A549 (cell line): Measurements from ENCODE around the gene FBXO3. TPM values are rescaled to one million over a fixed set of nuclear protein-coding genes. Genes with fewer than 3 reads are reported as not detected.
"Not testable (repeated sequence)": the region's sequence is repeated elsewhere in the genome, so short reads cannot be mapped to it uniquely, and the experiment has no call there.

Experiments used
- ATAC-seq, 2 experiments: fragments of 200-7000 bp in 1 of 2; fragments of >200 bp in 1 of 2; cut with Nextera tagmentation in 1 of 2; cut with Tn5 transposase in 1 of 2; 3 replicates each; pipeline versions ENCODE4 v1.8.0 to v1.9.1; 2018 to 2020; ENCODE audit warnings: mild to moderate bottlenecking in 1 of 2, moderate library complexity in 1 of 2
- CTCF ChIA-PET: fragments of 300-600 bp; sonication (Branson Sonifier 250); formaldehyde crosslinking; extraction: SDS; loops from one replicate; lab custom pipeline; 2021; ENCODE audit warnings: antibody characterized with exemption, inconsistent platforms; lab: Yijun Ruan, JAX
- POLR2A ChIA-PET: fragments of 350-600 bp; formaldehyde crosslinking; extraction: SDS; loops from one replicate; lab custom pipeline; 2021; ENCODE audit warnings: antibody characterized with exemption, inconsistent platforms; lab: Yijun Ruan, JAX
- DNase-seq, 2 experiments: peaks; one replicate each; pipeline versions ENCODE4 v3.0.0 to v3.0.0-alpha.2; 2011 to 2016; ENCODE audit warnings: low read depth in 1 of 2, low spot score in 1 of 2
- FAIRE-seq: peaks from 2 replicates; lab custom pipeline; 2011; peaks lifted over from hg19 to GRCh38; lab: Jason Lieb, UNC
- H3K27ac ChIP-seq, 2 experiments: fragments of >200 bp; sonication (Bioruptor Twin); formaldehyde crosslinking; 3 replicates each; pipeline ENCODE4 v1.5.1; 2016 to 2017
- H3K4me1 ChIP-seq: fragments of >200 bp; sonication (Bioruptor Twin); formaldehyde crosslinking; 3 replicates; pipeline ENCODE4 v1.6.1; 2016
- H3K4me2 ChIP-seq: fragments of >200 bp; sonication (Bioruptor Twin); formaldehyde crosslinking; 3 replicates; pipeline ENCODE4 v1.6.1; 2016
- H3K4me3 ChIP-seq: fragments of >200 bp; sonication (Bioruptor Twin); formaldehyde crosslinking; 3 replicates; pipeline ENCODE4 v1.5.1; 2016
- H3K9me3 ChIP-seq: fragments of >200 bp; sonication (Bioruptor Twin); formaldehyde crosslinking; 3 replicates; pipeline ENCODE4 v1.6.1; 2016
- CEBPB ChIP-seq, 2 experiments: fragments of >200 bp in 1 of 2; sonication (Bioruptor Twin) in 1 of 2; formaldehyde crosslinking in 1 of 2; IDR thresholded peaks; 2 replicates each; pipeline ENCODE4 v1.6.1; 2012 to 2016
- FOSL2 ChIP-seq, 2 experiments: fragments of 450-650 bp in 1 of 2; fragments of >200 bp in 1 of 2; sonication (Bioruptor Twin) in 1 of 2; formaldehyde crosslinking; IDR thresholded peaks; 2 replicates each; pipeline versions ENCODE4 v1.5.0 to v1.6.1; 2016 to 2020; ENCODE audit warnings: mild to moderate bottlenecking in 1 of 2, moderate library complexity in 1 of 2
- GATA3 ChIP-seq: IDR thresholded peaks from 2 replicates; pipeline ENCODE4 v1.6.1; 2012; ENCODE audit warnings: borderline replicate concordance
- HMGXB4 ChIP-seq: fragments of 250-450 bp; sonication (Bioruptor Pico); IDR thresholded peaks from 2 replicates; pipeline ENCODE4 v1.5.0; 2021; ENCODE audit warnings: mild to moderate bottlenecking, moderate library complexity, borderline replicate concordance
- HOXB13 ChIP-seq: fragments of 250-450 bp; sonication (Bioruptor Pico); IDR thresholded peaks from 2 replicates; pipeline ENCODE4 v1.5.0; 2020; ENCODE audit warnings: low read depth, mild to moderate bottlenecking, moderate library complexity
- JUN ChIP-seq, 2 experiments: fragments of >200 bp; sonication (Bioruptor Twin); formaldehyde crosslinking; IDR thresholded peaks; 2 replicates in 1 of 2; 3 replicates in 1 of 2; pipeline ENCODE4 v1.6.1; 2016 to 2017
- JUNB ChIP-seq: fragments of >200 bp; sonication (Bioruptor Twin); formaldehyde crosslinking; IDR thresholded peaks from 2 replicates; pipeline ENCODE4 v1.6.1; 2016
- MAFK ChIP-seq: fragments of 450-650 bp; IDR thresholded peaks from 2 replicates; pipeline ENCODE4 v1.6.1; 2014; ENCODE audit not compliant: partially characterized antibody
- MYC ChIP-seq: IDR thresholded peaks from 2 replicates; pipeline ENCODE4 v1.6.1; 2012; ENCODE audit warnings: mild to moderate bottlenecking, inconsistent platforms, low read length, improper control_type of control experiment, borderline replicate concordance
- PBX3 ChIP-seq: IDR thresholded peaks from 2 replicates; pipeline ENCODE4 v1.6.1; 2012
- WGBS: methylation state at CpG from one replicate; pipeline ENCODE4 v1.1.6; 2017; ENCODE audit errors: missing lambda C conversion rate; 5-methylcytosine and 5-hydroxymethylcytosine counted together
- polyA plus RNA-seq, 4 experiments: library from polyadenylated mRNA; depleted of rRNA in 3 of 4; stranded (reverse); fragments of >200 nt; fragmentation: RNase III in 1 of 4; extraction: RNeasy Plus Mini Kit Qiagen cat#74134 plus additional on column Dnase treatment in 1 of 4; gene quantifications; 2 replicates in 3 of 4; 3 replicates in 1 of 4; pipeline ENCODE4 v1.2.3, GENCODE V29; 2011 to 2017

Gene FBXO3
- polyA plus RNA-seq, 2 of the 4 experiments (the other 2 are of a cell fraction), result 22.5 to 42.6 TPM

- no peak overlapping the region for H3K4me2 ChIP-seq
- CTCF ChIA-PET, result interaction anchor here (1.1 to 2.5 kb wide), 7 partner anchors 19 to 380 kb away, joined by 3 to 13 read pairs (median 5); no protein-coding TSS in a partner anchor
Observed at GRCh38 chr11:33708985-33709384, 65.3 kb downstream of the FBXO3 start.

DNA sequence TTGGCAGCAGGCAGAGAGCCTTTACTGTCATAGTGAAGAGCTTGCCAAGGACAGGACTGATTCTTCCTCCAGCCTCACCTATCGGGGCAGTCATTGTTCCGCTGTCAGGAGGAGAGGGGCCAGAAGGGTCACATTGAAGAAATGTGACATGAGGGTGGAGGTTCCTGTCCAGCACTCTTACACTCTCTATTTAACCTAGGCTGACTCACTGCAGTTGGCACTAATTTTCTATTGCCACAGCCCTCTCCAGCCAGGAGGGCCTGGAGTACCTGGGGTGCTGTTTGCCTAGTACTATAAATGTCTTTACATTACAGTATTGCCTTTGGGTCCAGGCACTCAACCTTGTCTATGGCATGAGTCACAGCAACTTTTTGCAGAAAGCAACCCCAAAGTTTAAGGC is 66.5 kb downstream of the FBXO3 start:
- FAIRE-seq; H3K4me3 ChIP-seq; H3K9me3 ChIP-seq; TF ChIP-seq FOSL2 (CRISPR knock-in tag; IDR thresholded peaks at IDR 0.05): not testable (repeated sequence)
- Histone ChIP-seq H3K4me2 (peak overlapping the region; percentile 58), H3K27ac (peak overlapping the region in 1 of 2 experiments; percentile 53; a peak in 3 of 6 replicates), H3K4me1 (peaks cover 64% of the 10 kb centered on the region)
- DNase-seq (peak in 1 of 2 experiments; percentile 51), ATAC-seq (peak; percentile 26 to 61; a peak in 4 of 6 replicates)
- CTCF ChIA-PET, result interaction anchor here (1.0 to 2.5 kb wide), 7 partner anchors 9 to 122 kb away, joined by 4 to 13 read pairs (median 6); partner anchors contain the start of gene CD59
- TF ChIP-seq GATA3, result peak; percentile 43; the same call in 1 of the 2 replicates
- 0 out of 2 replicates have a peak, but pooled peaks have one; percentile 23 for TF ChIP-seq FOSL2 (IDR thresholded peaks at IDR 0.05)
- peak; percentile 5 to 34; a peak in 1 of 4 replicates for TF ChIP-seq CEBPB (IDR thresholded peaks at IDR 0.05)
- TF ChIP-seq JUNB, result peak; percentile 19
- 100% methylated on average over 2 of the region's 2 CpGs for WGBS
- POLR2A ChIA-PET, result interaction anchor here (1.0 kb wide), 1 partner anchor 8 kb away, joined by 6 read pairs; no protein-coding TSS in a partner anchor

More at GRCh38 chr11:33708985-33709384, 65.3 kb downstream of the FBXO3 start:
- H3K9me3 ChIP-seq, result no peaks in the 10 kb centered on the region
- no peak overlapping the region for H3K4me3 ChIP-seq
- H3K4me1 ChIP-seq, result peaks cover 61% of the 10 kb centered on the region
- ATAC-seq (no peak), FAIRE-seq (no peak), DNase-seq (no peak)
- no peak for TF ChIP-seq JUN (IDR thresholded peaks at IDR 0.05)
- peak; percentile 85 for TF ChIP-seq MAFK
- no peak for TF ChIP-seq MYC
- WGBS, result 67% methylated on average over 1 of the region's 1 CpG
- H3K27ac ChIP-seq, result peak overlapping the region; percentile 1 to 54; a peak in 1 of 6 replicates
- POLR2A ChIA-PET, result no interaction called here

GRCh38 chr11:33706966-33707365 is 67.4 kb downstream of the FBXO3 start:
- DNase-seq, result no peak
- peak overlapping the region; percentile 15 to 53; a peak in 3 of 6 replicates for H3K27ac ChIP-seq
- WGBS, result 96% methylated on average over 2 of the region's 2 CpGs
- no peaks in the 10 kb centered on the region for H3K9me3 ChIP-seq
- FAIRE-seq, result no peak
- peak overlapping the region; percentile 18; the same call in 1 of the 3 replicates for H3K4me2 ChIP-seq
- ATAC-seq, result no peak
- CTCF ChIA-PET, result interaction anchor here (0.6 to 2.5 kb wide), 7 partner anchors 9 to 344 kb away, joined by 3 to 13 read pairs (median 4); partner anchors contain the start of gene CD59
- POLR2A ChIA-PET, result interaction anchor here (1.0 kb wide), 2 partner anchors 9 to 30 kb away, joined by 3 to 6 read pairs; no protein-coding TSS in a partner anchor
- H3K4me1 ChIP-seq, result peaks cover 73% of the 10 kb centered on the region
- no peak overlapping the region for H3K4me3 ChIP-seq
- no peak for TF ChIP-seq HMGXB4
- TF ChIP-seq HOXB13 (CRISPR knock-in tag), result no peak

- H3K4me1 ChIP-seq, result peaks cover 77% of the 10 kb centered on the region
- CTCF ChIA-PET, result interaction anchor here (0.9 to 2.3 kb wide), 6 partner anchors 9 to 123 kb away, joined by 3 to 8 read pairs (median 4); partner anchors contain the start of gene CD59
- peak overlapping the region; percentile 18; the same call in 1 of the 3 replicates for H3K4me2 ChIP-seq
- FAIRE-seq (no peak), DNase-seq (no peak), ATAC-seq (no peak)
- H3K27ac ChIP-seq, result peak overlapping the region; percentile 15 to 53; a peak in 3 of 6 replicates
- H3K9me3 ChIP-seq, result no peaks in the 10 kb centered on the region
- no peak for TF ChIP-seq PBX3
- WGBS, result 54% methylated on average over 2 of the region's 2 CpGs
- POLR2A ChIA-PET, result interaction anchor here (1.0 kb wide), 1 partner anchor 30 kb away, joined by 3 read pairs; no protein-coding TSS in a partner anchor
- no peak overlapping the region for H3K4me3 ChIP-seq
Observed at GRCh38 chr11:33706546-33706945, 67.8 kb downstream of the FBXO3 start.
